ENCODE results near the gene JAML.

GRCh38 chr11:118239509-118240205 is 14.8 kb upstream of the JAML start:
- TF ChIP-seq POLR2A (IDR thresholded peaks at IDR 0.05) = no peak
- no peak for TF ChIP-seq CTCF (IDR thresholded peaks at IDR 0.05)

Data from heart left ventricle (tissue), 13 donors.